ENCODE results near the gene TEAD2.

The TEAD2 gene

DNA sequence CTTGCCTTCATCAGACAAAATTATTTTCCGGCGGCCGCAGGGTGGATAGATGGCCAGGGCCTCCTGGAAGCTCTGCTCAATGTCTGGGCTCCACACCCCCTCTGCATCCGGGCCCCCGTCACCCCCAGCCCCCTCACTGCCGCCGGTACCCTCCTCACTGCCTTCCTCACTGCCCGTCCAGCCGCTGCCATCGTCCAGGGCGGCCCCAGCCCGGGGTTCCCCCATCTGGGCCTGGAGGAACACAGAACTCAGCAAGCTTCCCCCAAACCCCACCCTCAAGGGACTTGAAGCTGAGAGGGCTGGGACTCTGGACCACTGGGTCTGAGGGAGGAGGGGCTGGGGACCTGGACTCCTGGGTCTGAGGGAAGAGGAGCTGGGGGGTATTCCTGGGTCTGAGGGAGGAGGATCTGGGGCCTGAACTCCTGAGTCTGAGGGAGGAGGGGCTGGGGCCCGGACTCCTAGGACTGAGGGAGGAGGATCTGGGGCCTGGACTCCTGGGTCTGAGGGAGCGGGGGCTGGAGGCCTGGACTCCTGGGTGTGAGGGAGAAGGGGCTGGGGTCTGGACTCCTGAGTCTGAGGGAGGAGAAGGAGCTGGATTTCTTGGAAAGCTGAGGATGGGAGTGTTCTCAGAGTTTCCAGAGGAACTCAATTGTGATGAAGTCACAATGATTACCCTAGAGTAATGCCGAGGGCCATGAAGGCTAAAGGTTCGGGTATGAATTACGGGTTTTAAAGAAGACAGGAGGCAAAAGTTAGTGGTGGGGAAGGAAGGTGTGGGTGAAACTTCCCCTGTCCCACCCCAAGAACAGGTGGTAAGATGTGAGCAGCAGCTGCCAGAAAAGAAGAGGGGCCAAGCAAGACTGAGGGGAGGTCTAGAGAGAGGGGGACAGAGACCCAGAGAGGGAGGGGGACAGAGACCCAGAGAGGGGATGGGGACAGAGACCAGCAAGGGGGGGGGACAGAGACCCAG, 2.1 kb downstream of the TEAD2 start:
- no peak for TF ChIP-seq CTCF (IDR thresholded peaks at IDR 0.05; ENCODE audit: borderline replicate concordance, insufficient read depth, low read depth, low read length)
- no peak overlapping the region for H3K4me3 ChIP-seq (ENCODE audit: low read depth, low read length)

GRCh38 chr19:49357186-49357585, 5.0 kb downstream of the TEAD2 start:
- no peak overlapping the region for H3K4me3 ChIP-seq (ENCODE audit: low read depth, low read length)
- TF ChIP-seq CTCF (IDR thresholded peaks at IDR 0.05; ENCODE audit: borderline replicate concordance, insufficient read depth, low read depth, low read length), result no peak

DNA sequence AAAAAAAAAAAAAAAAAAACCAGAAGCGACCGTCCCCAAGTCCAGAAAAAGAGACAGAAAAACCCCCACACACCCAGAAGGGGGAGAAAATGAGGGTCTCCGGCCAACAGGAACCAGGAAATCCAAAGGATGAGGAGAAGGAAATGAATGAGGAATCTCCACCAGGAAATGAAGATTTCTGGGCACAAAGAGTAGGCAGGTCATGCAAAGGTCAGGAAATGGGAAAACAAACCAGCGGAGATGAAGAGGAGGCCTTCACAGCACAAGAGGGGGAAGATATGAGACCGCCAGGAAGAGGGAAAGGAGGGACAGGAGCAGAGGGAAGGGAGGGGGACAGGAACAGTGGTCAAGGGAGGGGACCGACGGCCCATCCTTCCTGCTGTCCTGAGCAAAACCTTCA, 5.8 kb downstream of the TEAD2 start:
- TF ChIP-seq CTCF (IDR thresholded peaks at IDR 0.05; ENCODE audit: borderline replicate concordance, insufficient read depth, low read depth, low read length), result no peak
- no peak overlapping the region for H3K4me3 ChIP-seq (ENCODE audit: low read depth, low read length)

DNA sequence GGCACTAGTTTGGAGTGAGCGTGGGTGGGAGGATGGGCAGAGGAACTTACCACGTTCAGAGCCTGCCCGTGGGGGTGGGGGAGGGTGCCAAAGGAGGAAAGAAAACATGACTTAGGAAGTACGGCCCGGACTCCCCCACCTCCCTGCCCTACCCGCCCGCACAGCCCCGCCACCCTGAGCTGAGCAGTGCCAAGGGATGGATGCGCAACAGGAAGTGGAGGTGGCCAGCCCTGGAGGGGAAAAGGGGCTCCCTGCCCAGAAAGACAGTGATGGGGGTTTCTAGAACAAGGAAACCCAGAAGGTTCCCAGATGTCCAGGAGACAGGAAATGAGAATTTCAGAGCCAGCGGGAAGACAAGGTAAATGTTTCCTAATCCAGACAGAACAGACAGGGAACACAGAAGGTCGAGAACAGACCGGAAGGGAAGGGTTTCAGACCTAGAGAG, 6.3 kb downstream of the TEAD2 start:
- no peak for TF ChIP-seq CTCF (IDR thresholded peaks at IDR 0.05; ENCODE audit: borderline replicate concordance, insufficient read depth, low read depth, low read length)
- H3K4me3 ChIP-seq (ENCODE audit: low read depth, low read length), result no peak overlapping the region

DNA sequence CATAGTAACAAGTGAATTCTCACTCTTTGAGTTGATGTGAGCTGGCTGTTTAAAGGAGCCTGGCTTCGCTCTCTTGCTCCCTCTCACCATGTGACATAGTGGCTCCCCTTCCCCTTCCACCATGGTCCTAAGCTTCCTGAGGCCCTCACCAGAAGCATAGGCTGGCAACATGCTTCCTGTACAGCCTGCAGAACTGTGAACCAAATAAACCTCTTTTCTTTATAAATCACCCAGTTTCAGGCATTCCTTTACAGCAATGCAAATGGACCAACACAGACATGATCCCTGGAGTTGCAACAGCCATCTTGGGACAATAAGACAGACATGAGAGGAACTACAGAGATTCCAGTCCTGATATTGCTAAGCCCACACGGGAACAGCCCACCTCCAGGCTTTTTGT, 12.6 kb downstream of the TEAD2 start:
- H3K4me3 ChIP-seq (ENCODE audit: low read depth, low read length), result no peak overlapping the region
- no peak for TF ChIP-seq CTCF (IDR thresholded peaks at IDR 0.05; ENCODE audit: borderline replicate concordance, insufficient read depth, low read depth, low read length)

- H3K4me3 ChIP-seq (ENCODE audit: low read depth, low read length), result no peak overlapping the region
- no peak for TF ChIP-seq CTCF (IDR thresholded peaks at IDR 0.05; ENCODE audit: borderline replicate concordance, insufficient read depth, low read depth, low read length)
These were observed 13.7 kb downstream of the TEAD2 start for GRCh38 chr19:49348305-49349189.
